HG03460 (cell line): ENCODE measurements around the gene HDHD3.
"Not testable (repeated sequence)": the region's sequence is repeated elsewhere in the genome, so short reads cannot be mapped to it uniquely, and the experiment has no call there.

Source experiments
- ATAC-seq: cut with Tn5 transposase; IDR thresholded peaks from one replicate; pipeline ENCODE4 v1.9.1; 2021; ENCODE audit not compliant: unreplicated experiment

HDHD3 gene

GRCh38 chr9:113368348-113368981 is 8.3 kb downstream of the HDHD3 start:
- no peak for ATAC-seq

GRCh38 chr9:113365652-113366051 is 11.1 kb downstream of the HDHD3 start:
- ATAC-seq: not testable (repeated sequence)

GRCh38 chr9:113364951-113365350 is 11.8 kb downstream of the HDHD3 start:
- no peak for ATAC-seq

GRCh38 chr9:113363336-113363735 is 13.4 kb downstream of the HDHD3 start:
- no peak for ATAC-seq

- no peak for ATAC-seq
These were observed 15.3 kb downstream of the HDHD3 start for GRCh38 chr9:113361304-113362018.

GRCh38 chr9:113360242-113360842 is 16.4 kb downstream of the HDHD3 start:
- ATAC-seq: no peak

- no peak for ATAC-seq
These were observed 17.4 kb downstream of the HDHD3 start for GRCh38 chr9:113359385-113359784.

- ATAC-seq: no peak
These were observed 20.0 kb downstream of the HDHD3 start for GRCh38 chr9:113356686-113357292.

GRCh38 chr9:113355040-113355596 is 21.7 kb downstream of the HDHD3 start:
- no peak for ATAC-seq

- ATAC-seq: no peak
These were observed 24.4 kb downstream of the HDHD3 start for GRCh38 chr9:113352411-113352810.

GRCh38 chr9:113352006-113352405 is 24.8 kb downstream of the HDHD3 start:
- no peak for ATAC-seq

- peak; percentile 40 for ATAC-seq
These were observed 25.8 kb downstream of the HDHD3 start for GRCh38 chr9:113350937-113351336.

- ATAC-seq: peak; percentile 29
These were observed 26.6 kb downstream of the HDHD3 start for GRCh38 chr9:113350107-113350661.

GRCh38 chr9:113349445-113350094 is 27.2 kb downstream of the HDHD3 start, which contains the start of gene BSPRY:
TSS of gene BSPRY (plus strand) at chr9:113349541. CDS start at chr9:113349580, 39 bp downstream.
- peak; percentile 38 for ATAC-seq

- no peak for ATAC-seq
These were observed 27.7 kb downstream of the HDHD3 start for GRCh38 chr9:113349066-113349444.

GRCh38 chr9:113348437-113348836 is 28.3 kb downstream of the HDHD3 start:
- no peak for ATAC-seq

- no peak for ATAC-seq
These were observed 31.1 kb downstream of the HDHD3 start for GRCh38 chr9:113345671-113346070.

- no peak for ATAC-seq
These were observed 31.6 kb downstream of the HDHD3 start for GRCh38 chr9:113345190-113345589.

- no peak for ATAC-seq
These were observed 33.0 kb downstream of the HDHD3 start for GRCh38 chr9:113343732-113344231.

GRCh38 chr9:113341712-113342410 is 34.9 kb downstream of the HDHD3 start:
- no peak for ATAC-seq
